ENCODE measurements around the gene FBXO4. TPM values are rescaled to one million over a fixed set of nuclear protein-coding genes. Genes with fewer than 3 reads are reported as not detected.

FBXO4 gene, protein sequence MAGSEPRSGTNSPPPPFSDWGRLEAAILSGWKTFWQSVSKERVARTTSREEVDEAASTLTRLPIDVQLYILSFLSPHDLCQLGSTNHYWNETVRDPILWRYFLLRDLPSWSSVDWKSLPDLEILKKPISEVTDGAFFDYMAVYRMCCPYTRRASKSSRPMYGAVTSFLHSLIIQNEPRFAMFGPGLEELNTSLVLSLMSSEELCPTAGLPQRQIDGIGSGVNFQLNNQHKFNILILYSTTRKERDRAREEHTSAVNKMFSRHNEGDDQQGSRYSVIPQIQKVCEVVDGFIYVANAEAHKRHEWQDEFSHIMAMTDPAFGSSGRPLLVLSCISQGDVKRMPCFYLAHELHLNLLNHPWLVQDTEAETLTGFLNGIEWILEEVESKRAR
- total RNA-seq: 8.7 and 10.2 TPM in 2 replicates

DNA sequence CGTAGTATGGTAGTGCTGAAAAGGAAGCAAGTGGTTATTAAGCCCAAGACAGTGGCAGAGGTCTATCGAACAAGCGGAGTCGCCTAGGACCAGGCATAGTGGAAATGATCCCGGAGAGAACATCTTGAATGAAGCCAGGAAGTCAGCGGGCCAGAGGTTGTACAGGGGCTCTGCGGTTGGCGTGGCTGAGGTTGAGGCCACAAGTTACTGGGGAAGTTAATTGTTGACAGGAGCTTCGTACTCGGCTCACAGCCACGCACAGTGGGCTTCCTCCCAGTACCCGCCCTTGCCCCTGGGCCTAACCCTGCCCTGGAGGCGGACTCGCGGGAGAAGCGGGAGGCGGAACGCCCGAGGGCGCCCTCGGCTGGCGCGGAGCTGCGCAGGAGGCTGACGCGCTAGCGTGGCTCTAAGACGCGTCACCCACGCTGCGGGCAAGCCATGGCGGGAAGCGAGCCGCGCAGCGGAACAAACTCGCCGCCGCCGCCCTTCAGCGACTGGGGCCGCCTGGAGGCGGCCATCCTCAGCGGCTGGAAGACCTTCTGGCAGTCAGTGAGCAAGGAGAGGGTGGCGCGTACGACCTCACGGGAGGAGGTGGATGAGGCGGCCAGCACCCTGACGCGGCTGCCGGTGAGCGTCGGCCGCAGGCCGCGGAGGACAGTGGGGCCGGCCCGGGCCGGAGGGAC is at the start of gene FBXO4:
TSS of gene FBXO4 (plus strand) at position 410 of the 683 bp plus-strand sequence. CDS start at position 439, 29 bp downstream.

DNA sequence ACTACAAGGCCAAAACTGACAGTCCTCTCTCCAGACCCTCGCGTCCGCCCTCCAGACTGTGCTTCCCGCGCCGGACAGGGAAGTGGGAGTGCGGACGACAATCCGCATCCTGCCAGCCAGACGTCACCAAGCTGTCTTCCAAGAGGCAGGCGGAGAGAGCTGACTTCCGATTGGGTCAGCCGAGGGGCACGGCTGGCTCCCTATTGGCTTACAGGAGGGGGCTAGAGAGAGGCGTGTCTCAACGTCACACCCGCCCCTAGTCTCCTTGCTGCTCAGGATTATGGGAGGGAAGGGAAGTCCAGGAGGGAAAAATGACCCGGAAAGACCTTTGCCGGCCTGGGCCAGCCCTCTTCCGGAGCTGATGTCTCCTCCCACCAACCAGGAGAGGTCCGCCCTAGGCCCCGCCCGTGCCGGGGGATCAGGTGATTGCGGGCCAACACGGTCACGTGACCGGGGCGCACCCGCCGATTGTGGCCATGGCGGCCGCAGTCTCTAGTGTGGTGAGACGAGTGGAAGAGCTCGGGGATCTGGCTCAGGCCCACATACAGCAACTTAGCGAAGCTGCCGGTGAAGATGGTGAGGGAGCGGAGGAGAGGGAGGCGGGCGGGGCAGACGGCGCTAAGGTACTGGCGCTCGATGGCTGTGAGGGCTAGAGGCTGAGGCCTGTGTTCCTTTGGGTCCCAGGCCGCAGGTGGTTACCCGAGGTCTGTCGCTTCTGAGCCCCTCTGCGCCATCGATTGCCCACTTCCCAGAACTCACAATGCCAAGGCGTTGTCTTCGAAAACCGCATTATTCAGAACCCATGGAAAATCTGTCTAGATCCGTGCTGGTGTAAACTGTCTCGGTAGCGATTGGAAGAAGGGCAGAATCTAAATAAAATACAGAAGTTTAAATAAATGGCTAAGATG is 20.9 kb upstream of the FBXO4 start, which contains the start of gene RIMOC1:
TSS of gene RIMOC1 (plus strand) at position 453 of the 908 bp plus-strand sequence. CDS start at position 477, 24 bp downstream.

Other genes with a start within 250 kb of the FBXO4 start
- gene OXCT1, start 54.9 kb upstream of the FBXO4 start, total RNA-seq: 29.3 and 48.7 TPM in 2 replicates
- 12.8 and 18.3 TPM in 2 replicates for gene RIMOC1, start 20.9 kb upstream of the FBXO4 start, total RNA-seq

Data from regular cardiac myocyte (primary cell).